PC-3 (cell line): Measurements from ENCODE around the gene ARF1. TPM values are rescaled to one million over a fixed set of nuclear protein-coding genes. Genes with fewer than 3 reads are reported as not detected.

ENCODE experiments used
- ATAC-seq: fragments of 200-7000 bp; cut with Tn5 transposase; 2 replicates; pipeline ENCODE4 v1.9.1; 2020; ENCODE audit warnings: mild to moderate bottlenecking, moderate library complexity
- BruUV-seq: library from RNA; stranded (reverse); fragments of 400-500 nt; replicated peaks from 2 replicates; lab custom pipeline; 2021; lab: Mats Ljungman, UMichigan
- CTCF ChIA-PET: fragments of 300-600 bp; sonication (Branson Sonifier 250); formaldehyde crosslinking; loops from one replicate; lab custom pipeline; 2022; ENCODE audit warnings: antibody characterized with exemption; lab: Charles Lee
- POLR2A ChIA-PET: fragments of 300-600 bp; sonication (Branson Sonifier 250); formaldehyde crosslinking; loops from one replicate; lab custom pipeline; 2022; ENCODE audit warnings: antibody characterized with exemption; ENCODE audit not compliant: unreplicated experiment; lab: Charles Lee
- DNase-seq: peaks from one replicate; pipeline ENCODE4 v3.0.0-alpha.2; 2015
- H2AFZ ChIP-seq: fragments of 300-600 bp; sonication (generic); 2 replicates; pipeline ENCODE4 v1.6.0; 2016; ENCODE audit warnings: antibody characterized with exemption, low read length
- H3F3A ChIP-seq: fragments of 300-600 bp; sonication (generic); one replicate; pipeline ENCODE4 v1.6.0; 2017; ENCODE audit warnings: antibody characterized with exemption, low read length, control low read depth, mild to moderate bottlenecking; ENCODE audit not compliant: unreplicated experiment
- H3K27ac ChIP-seq: fragments of 300-600 bp; sonication (generic); 2 replicates; pipeline ENCODE4 v1.5.1; 2016; ENCODE audit warnings: mild to moderate bottlenecking, low read length
- H3K27me3 ChIP-seq: fragments of 300-600 bp; sonication (generic); 2 replicates; pipeline ENCODE4 v1.6.1; 2016; ENCODE audit warnings: low read length, mixed read lengths
- H3K36me3 ChIP-seq: fragments of 300-600 bp; sonication (generic); 2 replicates; pipeline ENCODE4 v1.6.1; 2016; ENCODE audit warnings: low read depth, mixed run types, low read length, mixed read lengths
- H3K4me1 ChIP-seq: fragments of 300-600 bp; sonication (generic); 2 replicates; pipeline ENCODE4 v1.5.1; 2016; ENCODE audit warnings: low read length; ENCODE audit not compliant: insufficient read depth
- H3K4me2 ChIP-seq: fragments of 300-600 bp; sonication (generic); 2 replicates; pipeline ENCODE4 v1.6.0; 2016; ENCODE audit warnings: low read length
- H3K4me3 ChIP-seq: fragments of 300-600 bp; sonication (generic); 2 replicates; pipeline ENCODE4 v1.5.1; 2016; ENCODE audit warnings: mild to moderate bottlenecking, low read length, mixed read lengths
- H3K79me2 ChIP-seq: fragments of 300-600 bp; sonication (generic); 2 replicates; pipeline ENCODE4 v1.6.1; 2017; ENCODE audit warnings: low read length, mixed read lengths
- H3K9ac ChIP-seq: fragments of 300-600 bp; sonication (generic); 2 replicates; pipeline ENCODE4 v1.6.0; 2016; ENCODE audit warnings: mild to moderate bottlenecking, low read length
- H3K9me2 ChIP-seq: fragments of 300-600 bp; sonication (generic); replicated peaks from 2 replicates; pipeline ENCODE4 v1.6.1; 2016; ENCODE audit warnings: mixed run types, low read length, mixed read lengths
- H3K9me3 ChIP-seq: fragments of 300-600 bp; sonication (generic); 2 replicates; pipeline ENCODE4 v1.6.1; 2016; ENCODE audit warnings: low read length, mixed read lengths
- H4K20me1 ChIP-seq: fragments of 300-600 bp; sonication (generic); 2 replicates; pipeline ENCODE4 v1.6.1; 2016; ENCODE audit warnings: low read length, mixed read lengths
- EZH2 ChIP-seq: fragments of 300-600 bp; sonication (generic); IDR thresholded peaks from one replicate; pipeline ENCODE4 v1.6.1; 2017; ENCODE audit warnings: antibody characterized with exemption, mild to moderate bottlenecking, low read length; ENCODE audit not compliant: unreplicated experiment
- EZH2phosphoT487 ChIP-seq: fragments of 300-600 bp; sonication (generic); IDR thresholded peaks from 2 replicates; pipeline ENCODE4 v1.6.1; 2018; ENCODE audit warnings: mild to moderate bottlenecking, antibody characterized with exemption, low read length, borderline replicate concordance
- intact Hi-C: fragments of 100-400 bp; cut with micrococcal nuclease; formaldehyde crosslinking; loops from 2 replicates; pipeline ENCODE4 v1.9.0; 2023
- total RNA-seq: library from RNA; depleted of rRNA; stranded (reverse); fragments of >200 nt; gene quantifications from 2 replicates; pipeline ENCODE4 v1.2.3, GENCODE V29; 2014
- TF ChIP-seq, protein P1 (sequence below): fragments of 300-600 bp; sonication (generic); conservative IDR thresholded peaks from 2 replicates; pipeline ENCODE4 v1.5.1; 2017; ENCODE audit warnings: antibody characterized with exemption, low read depth, mild to moderate bottlenecking, low read length

The ARF1 gene
- total RNA-seq, 1 experiment from 2014 or later: 688 TPM

DNA sequence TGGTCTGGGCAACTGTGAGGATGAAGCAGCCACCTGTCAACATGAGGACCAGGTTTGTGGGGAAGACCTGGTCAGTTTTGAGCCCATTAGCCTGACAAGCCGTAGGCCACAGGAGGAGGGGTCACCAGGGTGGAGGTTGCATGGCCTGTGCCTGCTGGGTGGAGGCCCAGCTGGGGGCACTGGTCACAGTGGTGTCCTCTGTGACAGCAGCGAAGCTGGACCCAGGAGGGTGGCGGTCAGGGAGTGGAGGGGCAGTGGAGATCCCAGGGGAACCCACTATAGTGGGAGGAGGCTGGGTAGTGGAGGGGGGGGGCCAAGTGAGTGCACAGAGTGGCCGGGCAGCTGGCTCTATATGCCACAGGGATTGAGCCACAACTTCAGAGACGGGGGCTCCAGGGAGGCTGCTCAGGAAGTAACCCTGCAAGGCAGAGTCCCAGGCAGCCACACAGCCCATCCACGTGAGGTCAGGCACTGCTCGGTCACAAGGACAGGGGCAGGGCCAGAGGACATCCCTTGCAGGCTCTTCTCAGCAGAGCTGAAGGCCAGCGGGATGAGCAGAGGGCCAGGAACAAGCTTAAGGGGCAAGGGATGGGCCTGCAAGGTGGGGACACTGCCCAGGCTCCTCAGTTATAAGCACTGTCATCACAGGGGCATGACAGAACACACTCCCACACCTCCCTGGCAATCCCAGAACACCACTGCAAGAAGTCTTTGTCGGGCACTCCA, 22.9 kb downstream of the ARF1 start:
- H3K4me2 ChIP-seq: no peak overlapping the region
- ATAC-seq (no peak), DNase-seq (no peak)
- H4K20me1 ChIP-seq: peaks cover 7% of the 10 kb centered on the region
- no TSS peak for BruUV-seq
- ChIA-PET CTCF (no interaction called here), POLR2A (no interaction called here)
- no peak for TF ChIP-seq EZH2phosphoT487
- TF ChIP-seq, protein P1, sequence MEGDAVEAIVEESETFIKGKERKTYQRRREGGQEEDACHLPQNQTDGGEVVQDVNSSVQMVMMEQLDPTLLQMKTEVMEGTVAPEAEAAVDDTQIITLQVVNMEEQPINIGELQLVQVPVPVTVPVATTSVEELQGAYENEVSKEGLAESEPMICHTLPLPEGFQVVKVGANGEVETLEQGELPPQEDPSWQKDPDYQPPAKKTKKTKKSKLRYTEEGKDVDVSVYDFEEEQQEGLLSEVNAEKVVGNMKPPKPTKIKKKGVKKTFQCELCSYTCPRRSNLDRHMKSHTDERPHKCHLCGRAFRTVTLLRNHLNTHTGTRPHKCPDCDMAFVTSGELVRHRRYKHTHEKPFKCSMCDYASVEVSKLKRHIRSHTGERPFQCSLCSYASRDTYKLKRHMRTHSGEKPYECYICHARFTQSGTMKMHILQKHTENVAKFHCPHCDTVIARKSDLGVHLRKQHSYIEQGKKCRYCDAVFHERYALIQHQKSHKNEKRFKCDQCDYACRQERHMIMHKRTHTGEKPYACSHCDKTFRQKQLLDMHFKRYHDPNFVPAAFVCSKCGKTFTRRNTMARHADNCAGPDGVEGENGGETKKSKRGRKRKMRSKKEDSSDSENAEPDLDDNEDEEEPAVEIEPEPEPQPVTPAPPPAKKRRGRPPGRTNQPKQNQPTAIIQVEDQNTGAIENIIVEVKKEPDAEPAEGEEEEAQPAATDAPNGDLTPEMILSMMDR: no peak
- TF ChIP-seq EZH2: no peak
- H3K4me1 ChIP-seq: peaks cover 38% of the 10 kb centered on the region
- intact Hi-C loops: loop anchor here (10.0 kb wide), 1 partner anchor 541 kb away; the partner anchor contains the start of gene ZNF678
- peaks cover 51% of the 10 kb centered on the region for H3K79me2 ChIP-seq
- no peak overlapping the region for H3K4me3 ChIP-seq
- no peak overlapping the region for H2AFZ ChIP-seq
- no peaks in the 10 kb centered on the region for H3K9me2 ChIP-seq
- H3F3A ChIP-seq: peaks cover 12% of the 10 kb centered on the region
- no peak overlapping the region for H3K27ac ChIP-seq
- H3K36me3 ChIP-seq: peaks cover 23% of the 10 kb centered on the region; the same call in 1 of the 2 replicates
- no peaks in the 10 kb centered on the region for H3K9me3 ChIP-seq
- H3K27me3 ChIP-seq: no peaks in the 10 kb centered on the region
- H3K9ac ChIP-seq: no peak overlapping the region

DNA sequence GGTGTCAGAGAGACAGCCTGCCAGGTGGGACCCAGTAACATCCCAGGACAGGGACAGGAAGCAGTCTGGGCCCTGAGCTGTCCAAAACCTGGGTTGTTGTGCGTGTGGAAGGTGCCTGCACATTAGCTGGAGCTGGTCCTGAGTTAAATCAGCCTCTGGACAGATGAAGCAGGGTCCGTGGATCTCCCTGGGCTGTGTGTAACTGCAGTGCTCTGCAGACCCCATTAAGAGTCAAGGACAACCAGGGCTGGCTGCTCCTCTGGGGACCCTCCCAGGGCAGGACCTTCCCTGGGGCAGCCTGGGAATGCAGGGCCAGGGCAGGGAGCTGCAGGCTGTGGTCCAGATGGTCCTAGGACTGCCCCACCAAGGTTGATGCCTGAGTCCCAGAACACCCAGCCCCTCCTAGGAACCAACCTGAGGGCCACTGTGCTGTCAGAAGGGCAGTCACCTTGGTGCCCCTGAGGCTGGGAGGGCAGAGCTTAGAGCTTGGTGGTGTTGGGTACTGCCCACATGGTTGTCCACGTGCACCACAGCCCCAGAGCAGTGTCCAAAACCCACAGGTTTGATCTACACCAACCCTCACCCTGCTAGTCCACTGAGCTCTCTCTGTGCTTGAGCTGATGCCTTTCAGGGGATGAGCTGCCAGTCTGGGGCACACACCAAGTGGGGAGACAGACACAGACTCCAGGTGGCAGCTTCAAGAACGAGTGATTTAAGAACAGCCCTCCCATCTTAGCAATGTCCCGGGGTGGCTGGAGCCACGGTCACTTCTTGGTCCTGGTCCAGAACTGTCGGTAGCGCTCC, 23.7 kb downstream of the ARF1 start:
- peaks cover 36% of the 10 kb centered on the region for H3K4me1 ChIP-seq
- intact Hi-C loops: loop anchor here (10.0 kb wide), 1 partner anchor 541 kb away; the partner anchor contains the start of gene ZNF678
- TF ChIP-seq, protein P1: no peak
- TF ChIP-seq EZH2phosphoT487 (no peak), EZH2 (no peak)
- H3K9me3 ChIP-seq: no peaks in the 10 kb centered on the region
- peaks cover 4% of the 10 kb centered on the region for H3F3A ChIP-seq
- no peaks in the 10 kb centered on the region for H3K9me2 ChIP-seq
- peaks cover 1% of the 10 kb centered on the region; the same call in 1 of the 2 replicates for H4K20me1 ChIP-seq
- no peaks in the 10 kb centered on the region for H3K27me3 ChIP-seq
- peaks cover 43% of the 10 kb centered on the region for H3K79me2 ChIP-seq
- ChIA-PET POLR2A (no interaction called here), CTCF (no interaction called here)
- H2AFZ ChIP-seq: no peak overlapping the region
- no TSS peak for BruUV-seq
- H3K27ac ChIP-seq: no peak overlapping the region
- H3K9ac ChIP-seq: no peak overlapping the region
- ATAC-seq (no peak), DNase-seq (no peak)
- peaks cover 17% of the 10 kb centered on the region; the same call in 1 of the 2 replicates for H3K36me3 ChIP-seq
- H3K4me2 ChIP-seq: no peak overlapping the region
- H3K4me3 ChIP-seq: no peak overlapping the region
